Measurements from ENCODE around the gene TMED10.

The TMED10 gene

GRCh38 chr14:75092698-75093097 is 83.7 kb downstream of the TMED10 start:
- no peak for TF ChIP-seq CTCF (IDR thresholded peaks at IDR 0.05)
- H3K4me1 ChIP-seq = no peaks in the 10 kb centered on the region
- no peak overlapping the region for H2AFZ ChIP-seq
- H3K27me3 ChIP-seq (ENCODE audit: control insufficient read depth, insufficient read depth, low read length) = no peaks in the 10 kb centered on the region
- H3K27ac ChIP-seq = no peak overlapping the region
- no peaks in the 10 kb centered on the region for H3K9me3 ChIP-seq (ENCODE audit: control insufficient read depth, low read length)
- no peaks in the 10 kb centered on the region for H3K36me3 ChIP-seq (ENCODE audit: control insufficient read depth, insufficient read depth, low read length)
- peaks cover 2% of the 10 kb centered on the region for H3K79me2 ChIP-seq
- H3K4me3 ChIP-seq (ENCODE audit: low read depth, low read length) = no peak overlapping the region
- H3K9ac ChIP-seq = no peak overlapping the region
- no peak overlapping the region for H3K4me2 ChIP-seq (ENCODE audit: low read length)

GRCh38 chr14:75091251-75091650 is 85.2 kb downstream of the TMED10 start:
- no peak overlapping the region for H3K9ac ChIP-seq
- no peaks in the 10 kb centered on the region for H3K36me3 ChIP-seq (ENCODE audit: control insufficient read depth, insufficient read depth, low read length)
- H3K79me2 ChIP-seq = peaks cover 2% of the 10 kb centered on the region
- H3K9me3 ChIP-seq (ENCODE audit: control insufficient read depth, low read length) = no peaks in the 10 kb centered on the region
- H3K27me3 ChIP-seq (ENCODE audit: control insufficient read depth, insufficient read depth, low read length) = no peaks in the 10 kb centered on the region
- no peak overlapping the region for H3K4me3 ChIP-seq (ENCODE audit: low read depth, low read length)
- H2AFZ ChIP-seq = no peak overlapping the region
- no peak overlapping the region for H3K27ac ChIP-seq
- no peak for TF ChIP-seq CTCF (IDR thresholded peaks at IDR 0.05)
- no peaks in the 10 kb centered on the region for H3K4me1 ChIP-seq
- no peak overlapping the region for H3K4me2 ChIP-seq (ENCODE audit: low read length)

- Histone ChIP-seq H3K4me2 (ENCODE audit: low read length) (no peak overlapping the region), H3K79me2 (peaks cover 2% of the 10 kb centered on the region), H3K4me3 (ENCODE audit: low read depth, low read length) (no peak overlapping the region), H3K36me3 (ENCODE audit: control insufficient read depth, insufficient read depth, low read length) (no peaks in the 10 kb centered on the region), H3K27ac (no peak overlapping the region), H2AFZ (no peak overlapping the region), H3K9ac (no peak overlapping the region), H3K27me3 (ENCODE audit: control insufficient read depth, insufficient read depth, low read length) (no peaks in the 10 kb centered on the region), H3K9me3 (ENCODE audit: control insufficient read depth, low read length) (no peaks in the 10 kb centered on the region), H3K4me1 (no peaks in the 10 kb centered on the region)
- no peak for TF ChIP-seq CTCF (IDR thresholded peaks at IDR 0.05)
These were observed 86.1 kb downstream of the TMED10 start for GRCh38 chr14:75090353-75090752.

- Histone ChIP-seq H3K27me3 (ENCODE audit: control insufficient read depth, insufficient read depth, low read length) (no peaks in the 10 kb centered on the region), H3K36me3 (ENCODE audit: control insufficient read depth, insufficient read depth, low read length) (no peaks in the 10 kb centered on the region), H3K4me2 (ENCODE audit: low read length) (no peak overlapping the region), H3K79me2 (no peaks in the 10 kb centered on the region), H2AFZ (no peak overlapping the region), H3K27ac (no peak overlapping the region), H3K9me3 (ENCODE audit: control insufficient read depth, low read length) (no peaks in the 10 kb centered on the region), H3K9ac (no peak overlapping the region), H3K4me3 (ENCODE audit: low read depth, low read length) (no peak overlapping the region), H3K4me1 (no peaks in the 10 kb centered on the region)
- TF ChIP-seq CTCF (IDR thresholded peaks at IDR 0.05) = peak; percentile 81
These were observed 87.6 kb downstream of the TMED10 start for GRCh38 chr14:75088566-75089373.

- H3K27ac ChIP-seq = no peak overlapping the region
- H3K9me3 ChIP-seq (ENCODE audit: control insufficient read depth, low read length) = no peaks in the 10 kb centered on the region
- H3K79me2 ChIP-seq = no peaks in the 10 kb centered on the region
- H3K27me3 ChIP-seq (ENCODE audit: control insufficient read depth, insufficient read depth, low read length) = no peaks in the 10 kb centered on the region
- no peak overlapping the region for H3K9ac ChIP-seq
- no peak overlapping the region for H3K4me2 ChIP-seq (ENCODE audit: low read length)
- no peak for TF ChIP-seq CTCF (IDR thresholded peaks at IDR 0.05)
- H2AFZ ChIP-seq = no peak overlapping the region
- no peaks in the 10 kb centered on the region for H3K4me1 ChIP-seq
- H3K36me3 ChIP-seq (ENCODE audit: control insufficient read depth, insufficient read depth, low read length) = no peaks in the 10 kb centered on the region
- H3K4me3 ChIP-seq (ENCODE audit: low read depth, low read length) = no peak overlapping the region
These were observed 88.3 kb downstream of the TMED10 start for GRCh38 chr14:75088153-75088552.
